GM18868 (cell line): ENCODE results near the gene RRP7A.
"Not testable (repeated sequence)": the region's sequence is repeated elsewhere in the genome, so short reads cannot be mapped to it uniquely, and the experiment has no call there.

ENCODE experiments used
- ATAC-seq: cut with Tn5 transposase; IDR thresholded peaks from one replicate; pipeline ENCODE4 v1.9.1; 2021; ENCODE audit warnings: mild to moderate bottlenecking, moderate library complexity; ENCODE audit not compliant: unreplicated experiment

RRP7A gene

GRCh38 chr22:42536634-42537033, 17.0 kb upstream of the RRP7A start:
- ATAC-seq = not testable (repeated sequence)

GRCh38 chr22:42536166-42536565, 16.6 kb upstream of the RRP7A start:
- no peak for ATAC-seq

- ATAC-seq = not testable (repeated sequence)
These were observed 15.6 kb upstream of the RRP7A start for GRCh38 chr22:42535082-42535731.

- no peak for ATAC-seq
These were observed 14.0 kb upstream of the RRP7A start for GRCh38 chr22:42533638-42533977.

- not testable (repeated sequence) for ATAC-seq
These were observed 11.9 kb upstream of the RRP7A start for GRCh38 chr22:42531401-42532084.

GRCh38 chr22:42529435-42529834, 9.8 kb upstream of the RRP7A start:
- not testable (repeated sequence) for ATAC-seq

GRCh38 chr22:42528591-42529307, 9.2 kb upstream of the RRP7A start:
- no peak for ATAC-seq

GRCh38 chr22:42522546-42522945, 3.0 kb upstream of the RRP7A start:
- no peak for ATAC-seq

- no peak for ATAC-seq
These were observed 1.6 kb upstream of the RRP7A start for GRCh38 chr22:42521228-42521546.

GRCh38 chr22:42518638-42519524, 715 bp downstream of the RRP7A start:
- ATAC-seq = peak; percentile 19

- ATAC-seq = not testable (repeated sequence)
These were observed 2.5 kb downstream of the RRP7A start for GRCh38 chr22:42517103-42517502.

- ATAC-seq = no peak
These were observed 3.7 kb downstream of the RRP7A start for GRCh38 chr22:42515896-42516295.

- ATAC-seq = not testable (repeated sequence)
These were observed 4.3 kb downstream of the RRP7A start for GRCh38 chr22:42515304-42515703.

- not testable (repeated sequence) for ATAC-seq
These were observed 5.3 kb downstream of the RRP7A start for GRCh38 chr22:42514331-42514730.

- not testable (repeated sequence) for ATAC-seq
These were observed 7.2 kb downstream of the RRP7A start for GRCh38 chr22:42512273-42512990.

- ATAC-seq = no peak
These were observed 8.2 kb downstream of the RRP7A start for GRCh38 chr22:42511401-42511891.

GRCh38 chr22:42509548-42509947, 10.0 kb downstream of the RRP7A start:
- no peak for ATAC-seq

- not testable (repeated sequence) for ATAC-seq
These were observed 10.6 kb downstream of the RRP7A start for GRCh38 chr22:42508975-42509364.

GRCh38 chr22:42508327-42508974, 11.1 kb downstream of the RRP7A start:
- not testable (repeated sequence) for ATAC-seq

GRCh38 chr22:42500836-42501179, 18.8 kb downstream of the RRP7A start:
- no peak for ATAC-seq
